GM12878 (cell line): ENCODE results near the gene ASCC2. TPM values are rescaled to one million over a fixed set of nuclear protein-coding genes. Genes with fewer than 3 reads are reported as not detected.

Experiments used
- ATAC-seq: fragments of 200-7000 bp; cut with Tn5 transposase; 3 replicates; pipeline ENCODE4 v1.9.1; 2020; ENCODE audit warnings: mild to moderate bottlenecking, moderate library complexity
- BruUV-seq: library from RNA; stranded (reverse); fragments of 400-500 nt; replicated peaks from 2 replicates; lab custom pipeline; 2021; lab: Mats Ljungman, UMichigan
- CTCF ChIA-PET: fragments of 300-600 bp; sonication (Branson Sonifier 250); formaldehyde crosslinking; extraction: SDS; loops from one replicate; lab custom pipeline; 2021; ENCODE audit warnings: inconsistent platforms; lab: Yijun Ruan, JAX
- POLR2A ChIA-PET: fragments of 350-600 bp; formaldehyde crosslinking; extraction: SDS; loops from one replicate; lab custom pipeline; 2021; ENCODE audit warnings: inconsistent platforms; lab: Charles Lee
- RAD21 ChIA-PET: fragments of 300-600 bp; sonication (Branson Sonifier 250); formaldehyde crosslinking; loops from one replicate; lab custom pipeline; 2023; ENCODE audit warnings: antibody characterized with exemption; ENCODE audit not compliant: unreplicated experiment; lab: Charles Lee
- SMC1A ChIA-PET: fragments of 300-600 bp; sonication (Branson Sonifier 250); formaldehyde crosslinking; loops from one replicate; lab custom pipeline; 2023; ENCODE audit not compliant: unreplicated experiment, uncharacterized antibody; lab: Charles Lee
- DNase-seq: peaks from one replicate; pipeline ENCODE4 v3.0.0-alpha.2; 2011; ENCODE audit warnings: low read depth, low spot score
- FAIRE-seq: peaks from 3 replicates; lab custom pipeline; 2011; peaks lifted over from hg19 to GRCh38; lab: Jason Lieb, UNC
- H2AFZ ChIP-seq: 2 replicates; pipeline ENCODE4 v1.6.0; 2011; ENCODE audit warnings: low read depth, low read length, control low read depth; ENCODE audit not compliant: control insufficient read depth
- H3K27ac ChIP-seq: 2 replicates; pipeline ENCODE4 v1.5.1; 2011; ENCODE audit warnings: control low read depth; ENCODE audit not compliant: control insufficient read depth, insufficient read depth
- H3K27me3 ChIP-seq, 2 experiments: replicated peaks in 1 of 2; 2 replicates each; pipeline versions ENCODE4 v1.6.0 to v1.6.1; 2011; ENCODE audit warnings: low read length in 1 of 2; ENCODE audit not compliant: control insufficient read depth in 2 of 2, insufficient read depth in 2 of 2
- H3K36me3 ChIP-seq, 2 experiments: 2 replicates each; pipeline ENCODE4 v1.5.1; 2011; ENCODE audit warnings: low read length in 1 of 2; ENCODE audit not compliant: control insufficient read depth in 2 of 2, insufficient read depth in 2 of 2
- H3K4me1 ChIP-seq: 2 replicates; pipeline ENCODE4 v1.6.1; 2011; ENCODE audit warnings: mild to moderate bottlenecking, low read length, moderate library complexity, mixed read lengths; ENCODE audit not compliant: control insufficient read depth, insufficient read depth
- H3K4me2 ChIP-seq: 2 replicates; pipeline ENCODE4 v1.6.0; 2011; ENCODE audit warnings: control low read depth; ENCODE audit not compliant: control insufficient read depth, insufficient read depth
- H3K4me3 ChIP-seq: fragments of 200-600 bp; sonication (generic); 2 replicates; pipeline ENCODE4 v1.5.1; 2016
- H3K79me2 ChIP-seq: 2 replicates; pipeline ENCODE4 v1.6.0; 2011; ENCODE audit warnings: low read length; ENCODE audit not compliant: control insufficient read depth, insufficient read depth
- H3K9ac ChIP-seq: 2 replicates; pipeline ENCODE4 v1.8.0; 2011; ENCODE audit warnings: low read length, control low read depth, mixed read lengths; ENCODE audit not compliant: control insufficient read depth, insufficient read depth
- H3K9me3 ChIP-seq: replicated peaks from 3 replicates; pipeline ENCODE4 v1.5.1; 2011; ENCODE audit warnings: mild to moderate bottlenecking, low read length; ENCODE audit not compliant: control insufficient read depth, insufficient read depth
- H4K20me1 ChIP-seq: 2 replicates; pipeline ENCODE4 v1.6.0; 2011; ENCODE audit not compliant: control insufficient read depth, insufficient read depth
- BCL11A ChIP-seq: IDR thresholded peaks from 2 replicates; pipeline ENCODE4 v1.6.1; 2011; ENCODE audit warnings: low read depth, low read length
- CUX1 ChIP-seq: IDR thresholded peaks from 2 replicates; pipeline ENCODE4 v1.6.1; 2012; ENCODE audit warnings: improper control_type of control experiment, low read depth, low read length; ENCODE audit not compliant: insufficient replicate concordance
- MTA2 ChIP-seq: fragments of 450-650 bp; IDR thresholded peaks from 2 replicates; pipeline ENCODE4 v1.6.1; 2016; ENCODE audit warnings: low read depth, mild to moderate bottlenecking, moderate library complexity
- NKRF ChIP-seq: fragments of 450-650 bp; conservative IDR thresholded peaks from 2 replicates; pipeline ENCODE4 v1.6.1; 2017; ENCODE audit warnings: mild to moderate bottlenecking, moderate library complexity
- SUZ12 ChIP-seq: fragments of 200-600 bp; sonication (generic); IDR thresholded peaks from one replicate; pipeline ENCODE4 v1.6.1; 2018; ENCODE audit warnings: antibody characterized with exemption, mild to moderate bottlenecking; ENCODE audit not compliant: unreplicated experiment
- WGBS: methylation state at CpG from one replicate; pipeline ENCODE4 v1.1.6; 2016; ENCODE audit warnings: low lambda C conversion rate; ENCODE audit not compliant: insufficient replicate concordance, insufficient coverage; ENCODE audit errors: missing lambda C conversion rate; 5-methylcytosine and 5-hydroxymethylcytosine counted together
- in situ Hi-C: fragments of 300-500 bp; cut with MboI; formaldehyde crosslinking; loops from 9 replicates; pipeline ENCODE4 v1.14.3; 2018; ENCODE audit warnings: mixed read lengths
- intact Hi-C: fragments of 100-400 bp; cut with micrococcal nuclease; formaldehyde crosslinking; loops from one replicate; pipeline ENCODE4 v1.14.2; 2022; ENCODE audit not compliant: unreplicated experiment
- polyA plus RNA-seq, 11 experiments: library from polyadenylated mRNA; depleted of rRNA in 4 of 11; unstranded in 6 of 11; stranded (reverse) in 5 of 11; fragments of >200 nt; fragmentation: Nextera tagmentation in 4 of 11; fragmentation: Illumina TruSeq in 1 of 11; extraction: Ambion mirVana in 4 of 11; extraction: Trizol in 1 of 11; gene quantifications; 1 replicate in 1 of 11; 2 replicates in 10 of 11; pipeline versions ENCODE4 v1.2.1 to v1.2.3, GENCODE V29; 2011 to 2016; ENCODE audit warnings: inconsistent platforms in 2 of 11, missing spikeins in 2 of 11, low read depth in 1 of 11
- total RNA-seq, 4 experiments: library from RNA; depleted of rRNA in 3 of 4; stranded (reverse); fragments of >200 nt in 3 of 4; fragmentation: Illumina TruSeq in 1 of 4; extraction: Trizol in 1 of 4; gene quantifications; 2 replicates each; pipeline versions ENCODE4 v1.2.1 to v1.2.3, GENCODE V29; 2013 to 2021
- TF ChIP-seq, protein P1 (sequence below), 3 experiments: IDR thresholded peaks in 2 of 3; conservative IDR thresholded peaks in 1 of 3; 2 replicates each; pipeline ENCODE4 v1.5.1; 2011; ENCODE audit warnings: low read depth in 3 of 3, low read length in 3 of 3, mild to moderate bottlenecking in 3 of 3, control low read depth in 2 of 3, moderate library complexity in 2 of 3, inconsistent platforms in 1 of 3, mixed read lengths in 1 of 3; ENCODE audit not compliant: control insufficient read depth in 2 of 3, insufficient read depth in 1 of 3; ENCODE audit errors: extremely low read depth in 1 of 3

Gene ASCC2
- total and polyA plus RNA-seq, 10 of the 15 experiments (the other 5 are each of a cell fraction or from before 2014, with no cell fraction given): 5.3 to 91.4 (median 56.5) TPM

DNA sequence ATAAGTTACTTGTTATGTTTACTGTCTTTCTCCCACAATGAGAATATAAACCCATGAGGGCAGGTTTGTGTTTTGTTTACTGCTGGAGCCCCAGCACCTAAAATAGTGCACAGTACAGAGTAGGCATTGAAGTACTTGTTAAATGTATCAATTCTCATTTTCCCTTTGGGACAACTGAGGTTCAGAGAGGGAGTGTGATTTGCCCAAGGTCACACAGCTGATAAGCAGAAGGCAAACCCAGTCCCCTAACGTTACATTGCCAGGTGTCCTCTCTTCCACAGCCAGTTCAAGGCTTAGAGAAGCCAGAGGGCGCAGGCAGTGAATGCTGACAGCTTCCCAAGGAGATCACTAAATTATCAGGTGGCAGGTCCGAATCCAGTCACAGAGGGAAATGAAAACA is 88.0 kb downstream of the ASCC2 start:
- no peak for DNase-seq
- BruUV-seq: no TSS peak
- WGBS: 72% methylated on average over 3 of the region's 3 CpGs
- RAD21 ChIA-PET: no interaction called here
- CTCF ChIA-PET: interaction anchor here (1.0 kb wide), 1 partner anchor 22 kb away, joined by 3 read pairs; no protein-coding TSS in a partner anchor
- Histone ChIP-seq H3K79me2 (no peaks in the 10 kb centered on the region), H3K4me2 (no peak overlapping the region)
- TF ChIP-seq, protein P1, sequence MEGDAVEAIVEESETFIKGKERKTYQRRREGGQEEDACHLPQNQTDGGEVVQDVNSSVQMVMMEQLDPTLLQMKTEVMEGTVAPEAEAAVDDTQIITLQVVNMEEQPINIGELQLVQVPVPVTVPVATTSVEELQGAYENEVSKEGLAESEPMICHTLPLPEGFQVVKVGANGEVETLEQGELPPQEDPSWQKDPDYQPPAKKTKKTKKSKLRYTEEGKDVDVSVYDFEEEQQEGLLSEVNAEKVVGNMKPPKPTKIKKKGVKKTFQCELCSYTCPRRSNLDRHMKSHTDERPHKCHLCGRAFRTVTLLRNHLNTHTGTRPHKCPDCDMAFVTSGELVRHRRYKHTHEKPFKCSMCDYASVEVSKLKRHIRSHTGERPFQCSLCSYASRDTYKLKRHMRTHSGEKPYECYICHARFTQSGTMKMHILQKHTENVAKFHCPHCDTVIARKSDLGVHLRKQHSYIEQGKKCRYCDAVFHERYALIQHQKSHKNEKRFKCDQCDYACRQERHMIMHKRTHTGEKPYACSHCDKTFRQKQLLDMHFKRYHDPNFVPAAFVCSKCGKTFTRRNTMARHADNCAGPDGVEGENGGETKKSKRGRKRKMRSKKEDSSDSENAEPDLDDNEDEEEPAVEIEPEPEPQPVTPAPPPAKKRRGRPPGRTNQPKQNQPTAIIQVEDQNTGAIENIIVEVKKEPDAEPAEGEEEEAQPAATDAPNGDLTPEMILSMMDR (IDR thresholded peaks at IDR 0.05 in 2 of 3, conservative IDR thresholded peaks at IDR 0.05 in 1 of 3; ENCODE audit: control insufficient read depth in 2 of 3, extremely low read depth in 1 of 3, insufficient read depth in 1 of 3, low read depth in 3 of 3, low read length in 3 of 3): no peak
- TF ChIP-seq, all 136 proteins: peak for 0
- Histone ChIP-seq H3K9me3 (no peaks in the 10 kb centered on the region; the same call in 1 of the 3 replicates), H3K4me3 (no peak overlapping the region), H3K4me1 (no peaks in the 10 kb centered on the region), H3K36me3 (no peaks in the 10 kb centered on the region; a peak in 2 of 4 replicates), H3K9ac (no peak overlapping the region), H2AFZ (no peak overlapping the region), H4K20me1 (no peaks in the 10 kb centered on the region), H3K27ac (no peak overlapping the region), H3K27me3 (no peaks in the 10 kb centered on the region)
- in situ Hi-C loops: no loop called here
- SMC1A ChIA-PET: no interaction called here
- POLR2A ChIA-PET: no interaction called here
- FAIRE-seq (no peak), ATAC-seq (no peak)
- intact Hi-C loops: no loop called here

DNA sequence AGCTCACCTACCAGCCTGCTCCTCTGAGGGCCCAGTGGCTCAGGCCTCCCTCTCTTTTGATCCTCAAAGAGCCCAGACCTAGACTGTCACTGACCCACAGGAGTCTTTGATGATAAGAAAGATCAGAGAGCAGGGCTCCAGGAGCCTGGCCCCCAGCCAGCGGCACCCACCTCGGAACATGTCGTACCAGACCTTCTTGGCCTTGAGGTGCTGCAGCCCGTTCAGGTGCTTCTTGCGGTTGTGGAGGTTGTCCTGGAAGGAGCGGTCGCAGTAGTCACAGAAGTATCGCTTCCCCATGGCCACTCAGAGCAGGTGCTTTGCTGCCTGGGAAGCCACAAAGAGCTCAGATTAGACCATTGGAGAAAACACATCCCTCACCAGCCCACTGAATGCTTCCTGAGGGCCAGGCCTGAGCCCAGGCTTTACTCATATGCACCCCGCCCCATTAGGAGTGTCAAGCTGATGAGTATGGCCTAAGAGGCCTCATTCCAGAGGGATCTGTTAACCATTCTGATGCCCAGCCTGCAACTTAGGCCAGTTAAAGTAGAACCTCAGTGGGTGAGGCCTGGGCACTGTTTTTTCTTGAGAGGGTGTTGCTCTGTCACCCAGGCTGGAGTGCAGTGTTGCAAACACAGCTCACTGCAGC is 89.7 kb downstream of the ASCC2 start:
- Histone ChIP-seq H3K4me1 (no peaks in the 10 kb centered on the region), H3K4me3 (no peak overlapping the region), H2AFZ (no peak overlapping the region), H3K4me2 (no peak overlapping the region), H3K9me3 (no peaks in the 10 kb centered on the region; the same call in 1 of the 3 replicates), H3K36me3 (no peaks in the 10 kb centered on the region; a peak in 2 of 4 replicates), H3K27me3 (no peaks in the 10 kb centered on the region), H3K79me2 (no peaks in the 10 kb centered on the region), H4K20me1 (no peaks in the 10 kb centered on the region), H3K9ac (no peak overlapping the region), H3K27ac (no peak overlapping the region)
- CTCF ChIA-PET: no interaction called here
- ATAC-seq: no peak
- intact Hi-C loops: no loop called here
- BruUV-seq: no TSS peak
- in situ Hi-C loops: no loop called here
- no peak for FAIRE-seq
- DNase-seq: no peak
- POLR2A ChIA-PET: no interaction called here
- WGBS: 98% methylated on average over 9 of the region's 9 CpGs
- RAD21 ChIA-PET: no interaction called here
- SMC1A ChIA-PET: no interaction called here
- TF ChIP-seq BCL11A (no peak), CUX1 (no peak), SUZ12 (no peak), MTA2 (no peak), NKRF (no peak)
